Activated T-helper 1 cell treated with anti-CD3 and anti-CD28 coated beads, Interleukin-2, amount 50 U/mL, for 16 hours (primary cell): ENCODE results near the gene VPS8.
"Not testable (repeated sequence)": the region's sequence is repeated elsewhere in the genome, so short reads cannot be mapped to it uniquely, and the experiment has no call there.

Experiments used
- DNase-seq, 2 donors: peaks; one replicate each; pipeline ENCODE4 v3.0.0-alpha.2; 2020; ENCODE audit warnings: low read depth in 1 of 2, low spot score in 1 of 2

Gene VPS8

GRCh38 chr3:184981071-184981470 is 169.1 kb downstream of the VPS8 start:
- DNase-seq, result no peak

GRCh38 chr3:184982076-184982475 is 170.1 kb downstream of the VPS8 start:
- no peak for DNase-seq

- DNase-seq, result no peak
Observed at GRCh38 chr3:184985586-184985985, 173.6 kb downstream of the VPS8 start.

GRCh38 chr3:184986366-184986889 is 174.5 kb downstream of the VPS8 start:
- no peak for DNase-seq

- no peak for DNase-seq
Observed at GRCh38 chr3:184993394-184993793, 181.4 kb downstream of the VPS8 start.

- DNase-seq, result not testable (repeated sequence)
Observed at GRCh38 chr3:185003876-185004275, 191.9 kb downstream of the VPS8 start.

GRCh38 chr3:185009650-185010049 is 197.7 kb downstream of the VPS8 start:
- no peak for DNase-seq

- not testable (repeated sequence) for DNase-seq
Observed at GRCh38 chr3:185017584-185017983, 205.6 kb downstream of the VPS8 start.

- DNase-seq, result not testable (repeated sequence)
Observed at GRCh38 chr3:185017996-185018395, 206.0 kb downstream of the VPS8 start.

- no peak for DNase-seq
Observed at GRCh38 chr3:185021256-185021655, 209.3 kb downstream of the VPS8 start.

- DNase-seq, result no peak
Observed at GRCh38 chr3:185024406-185024805, 212.4 kb downstream of the VPS8 start.

GRCh38 chr3:185024966-185025365 is 213.0 kb downstream of the VPS8 start:
- DNase-seq, result no peak

- no peak for DNase-seq
Observed at GRCh38 chr3:185028121-185028520, 216.2 kb downstream of the VPS8 start.

- no peak for DNase-seq
Observed at GRCh38 chr3:185029086-185029485, 217.1 kb downstream of the VPS8 start.

- DNase-seq, result no peak
Observed at GRCh38 chr3:185030399-185030798, 218.4 kb downstream of the VPS8 start.

- DNase-seq, result no peak
Observed at GRCh38 chr3:185030951-185031350, 219.0 kb downstream of the VPS8 start.

- DNase-seq, result no peak
Observed at GRCh38 chr3:185037801-185038200, 225.8 kb downstream of the VPS8 start.

GRCh38 chr3:185040425-185040824 is 228.5 kb downstream of the VPS8 start:
- no peak for DNase-seq

- no peak for DNase-seq
Observed at GRCh38 chr3:185041540-185041939, 229.6 kb downstream of the VPS8 start.

- DNase-seq, result no peak
Observed at GRCh38 chr3:185042312-185043050, 230.5 kb downstream of the VPS8 start.

- no peak for DNase-seq
Observed at GRCh38 chr3:185046164-185046515, 234.2 kb downstream of the VPS8 start.

GRCh38 chr3:185046603-185047002 is 234.6 kb downstream of the VPS8 start:
- DNase-seq, result no peak

- no peak for DNase-seq
Observed at GRCh38 chr3:185049710-185050109, 237.7 kb downstream of the VPS8 start.
